ENCODE measurements around the gene VIM.

Gene VIM

DNA sequence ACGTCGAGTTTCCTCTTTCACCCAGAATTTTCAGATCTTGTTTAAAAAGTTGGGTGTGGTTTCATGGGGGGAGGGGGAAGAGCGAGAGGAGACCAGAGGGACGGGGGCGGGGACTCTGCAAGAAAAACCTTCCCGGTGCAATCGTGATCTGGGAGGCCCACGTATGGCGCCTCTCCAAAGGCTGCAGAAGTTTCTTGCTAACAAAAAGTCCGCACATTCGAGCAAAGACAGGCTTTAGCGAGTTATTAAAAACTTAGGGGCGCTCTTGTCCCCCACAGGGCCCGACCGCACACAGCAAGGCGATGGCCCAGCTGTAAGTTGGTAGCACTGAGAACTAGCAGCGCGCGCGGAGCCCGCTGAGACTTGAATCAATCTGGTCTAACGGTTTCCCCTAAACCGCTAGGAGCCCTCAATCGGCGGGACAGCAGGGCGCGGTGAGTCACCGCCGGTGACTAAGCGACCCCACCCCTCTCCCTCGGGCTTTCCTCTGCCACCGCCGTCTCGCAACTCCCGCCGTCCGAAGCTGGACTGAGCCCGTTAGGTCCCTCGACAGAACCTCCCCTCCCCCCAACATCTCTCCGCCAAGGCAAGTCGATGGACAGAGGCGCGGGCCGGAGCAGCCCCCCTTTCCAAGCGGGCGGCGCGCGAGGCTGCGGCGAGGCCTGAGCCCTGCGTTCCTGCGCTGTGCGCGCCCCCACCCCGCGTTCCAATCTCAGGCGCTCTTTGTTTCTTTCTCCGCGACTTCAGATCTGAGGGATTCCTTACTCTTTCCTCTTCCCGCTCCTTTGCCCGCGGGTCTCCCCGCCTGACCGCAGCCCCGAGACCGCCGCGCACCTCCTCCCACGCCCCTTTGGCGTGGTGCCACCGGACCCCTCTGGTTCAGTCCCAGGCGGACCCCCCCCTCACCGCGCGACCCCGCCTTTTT is at the start of gene VIM:
VIM (plus strand) TSS at position 151 of the 925 bp plus-strand sequence. CDS start 1,182 bp downstream, outside the sequence.
- DNase-seq: peak; percentile 95

DNA sequence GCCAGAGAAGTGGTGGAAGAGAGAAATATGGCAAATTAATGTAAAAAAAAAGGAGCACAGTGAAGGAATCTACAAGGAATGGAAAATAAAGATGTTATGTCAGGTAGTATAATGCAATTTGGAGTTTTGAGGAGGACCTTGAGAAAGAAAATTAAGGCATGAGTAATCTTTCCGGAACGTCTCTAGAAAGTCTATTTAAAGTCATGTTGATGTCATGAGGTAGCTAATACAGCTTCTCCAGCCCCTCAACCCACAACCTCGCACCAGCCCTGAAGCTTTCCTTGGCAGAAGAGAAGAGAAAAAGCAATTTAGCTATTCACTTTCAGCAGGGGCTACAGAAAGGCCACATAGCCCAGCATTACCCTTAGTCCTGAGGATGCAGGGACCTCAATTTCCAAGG is 49.0 kb upstream of the VIM start:
- DNase-seq: no peak

DNA sequence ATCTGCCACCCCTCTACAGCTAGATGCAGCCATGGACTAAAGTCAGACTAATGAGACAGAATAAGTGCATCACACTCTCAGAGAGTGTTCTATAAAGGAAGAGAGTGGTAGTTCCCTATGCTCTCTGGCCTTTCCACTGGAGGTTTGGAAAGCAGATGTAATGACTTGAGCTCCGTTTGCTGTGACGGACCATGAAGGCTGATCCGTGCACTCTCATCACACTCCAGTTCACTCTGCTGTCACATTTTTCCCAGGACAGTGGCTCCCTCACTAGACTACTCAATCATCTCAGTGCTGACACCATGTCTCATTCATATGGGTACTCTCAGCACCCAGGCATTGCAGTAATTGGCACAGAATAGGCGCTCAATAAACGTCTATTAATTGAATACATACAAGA is 46.9 kb upstream of the VIM start:
- DNase-seq: no peak

DNA sequence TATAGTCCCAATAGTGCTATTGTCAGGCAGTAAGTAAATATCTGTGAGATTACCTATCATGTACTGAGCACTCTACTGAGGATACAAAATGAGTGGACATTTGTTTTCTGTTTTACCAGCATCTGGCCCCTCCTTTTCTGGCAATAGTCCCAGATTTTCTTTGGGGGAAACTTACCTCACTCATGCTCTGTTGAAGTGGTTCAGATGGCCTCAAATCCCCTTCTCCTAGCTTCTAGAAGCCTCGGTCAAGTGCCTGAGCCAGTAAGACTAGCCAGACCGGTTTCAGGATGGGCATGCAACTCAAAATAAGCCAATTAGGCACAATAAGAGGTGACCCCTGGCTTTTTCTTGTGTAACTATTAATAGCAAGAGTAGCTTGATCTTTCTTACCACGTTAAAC is 46.3 kb upstream of the VIM start:
- DNase-seq: no peak

DNA sequence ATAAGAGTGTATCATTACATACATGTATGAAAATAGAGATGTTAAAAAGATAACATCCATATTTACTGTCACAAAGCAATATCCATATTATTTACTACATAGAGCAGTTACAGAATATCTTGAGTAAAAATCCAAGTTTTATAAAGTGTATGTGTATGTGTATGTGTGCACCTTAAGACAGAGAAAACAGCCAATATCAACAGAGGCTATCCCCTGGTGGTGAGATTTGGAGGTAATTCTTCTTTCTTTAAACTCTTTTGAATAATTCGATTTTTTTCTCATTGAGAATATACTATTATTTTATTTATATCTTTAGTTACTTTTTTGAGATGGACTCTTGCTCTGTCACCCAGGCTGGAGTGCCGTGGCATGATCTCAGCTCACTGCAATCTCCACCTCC is 44.9 kb upstream of the VIM start:
- DNase-seq: no peak

DNA sequence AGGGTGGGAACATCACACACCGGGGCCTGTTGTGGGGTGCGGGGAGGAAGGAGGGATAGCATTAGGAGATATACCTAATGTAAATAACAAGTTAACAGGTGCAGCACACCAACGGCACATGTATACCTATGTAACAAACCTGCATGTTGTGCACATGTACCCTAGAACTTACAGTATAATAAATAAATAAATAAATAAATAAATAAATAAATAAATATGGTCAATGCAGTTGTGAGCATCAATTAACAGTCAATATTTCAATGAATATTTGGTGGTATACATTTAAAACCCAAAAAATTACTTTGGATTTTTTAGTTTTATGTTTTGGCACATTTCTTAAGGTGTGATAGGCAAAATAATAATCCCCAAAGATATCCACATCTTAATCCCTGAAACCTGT is 42.2 kb upstream of the VIM start:
- DNase-seq: no peak

DNA sequence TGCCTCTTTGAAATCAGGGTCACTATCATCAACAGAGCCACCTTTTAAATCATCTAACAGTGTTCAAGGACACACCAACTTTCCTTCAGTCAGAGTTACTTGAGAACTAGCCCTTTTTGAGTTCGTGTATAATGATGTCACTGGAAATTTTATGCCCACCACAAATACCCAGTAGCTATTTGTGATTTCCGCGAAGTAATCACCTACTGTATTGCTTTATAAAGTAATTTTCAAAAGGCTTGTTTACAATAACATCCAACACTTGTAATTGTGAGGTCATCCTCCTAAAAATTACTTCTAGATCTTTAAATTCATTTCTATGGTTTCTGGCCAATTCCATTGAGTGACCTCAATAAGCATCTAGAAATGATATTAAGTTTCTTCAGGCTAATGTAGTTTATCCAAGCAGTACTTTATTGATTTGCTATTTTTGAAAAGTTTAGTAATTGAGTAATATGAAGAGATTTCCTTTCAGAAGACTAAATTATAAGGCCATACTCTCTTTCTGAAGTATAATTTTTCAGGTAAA is 39.3 kb upstream of the VIM start:
- no peak for DNase-seq

DNA sequence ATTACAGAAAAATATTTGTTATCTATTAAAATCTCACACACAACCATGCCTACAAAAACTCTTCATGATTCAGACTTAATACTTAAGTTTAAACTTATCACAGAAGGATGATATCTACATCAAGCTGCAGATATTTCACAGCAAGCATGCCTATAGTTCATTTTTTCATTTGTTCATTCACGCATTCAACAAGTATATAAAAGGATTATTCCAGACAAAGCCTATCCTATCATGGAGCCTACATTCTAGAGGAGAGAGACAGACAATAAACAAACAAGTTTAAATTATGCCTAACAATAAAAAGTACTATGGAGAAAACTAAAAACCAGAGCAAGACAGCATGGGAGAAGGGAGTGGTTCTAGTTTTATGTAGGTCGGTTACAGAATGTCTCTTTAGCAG is 37.4 kb upstream of the VIM start:
- no peak for DNase-seq

DNA sequence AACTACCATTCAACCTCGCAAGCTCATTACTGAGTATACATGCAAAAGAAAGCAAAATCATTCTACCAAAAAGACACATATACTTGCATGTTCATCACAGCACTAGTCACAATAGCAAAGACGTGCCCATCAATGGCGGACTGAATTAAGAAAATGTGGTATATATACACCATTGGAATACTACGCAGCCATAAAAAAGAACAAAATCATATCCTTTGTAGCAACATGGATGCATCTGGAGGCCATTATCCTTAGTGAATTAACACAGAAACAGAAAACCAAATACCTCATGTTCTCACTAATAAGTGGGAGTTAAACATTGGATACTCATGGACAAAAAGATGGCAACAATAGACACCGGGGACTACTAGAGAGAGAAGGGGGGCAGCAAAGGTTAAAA is 33.0 kb upstream of the VIM start:
- DNase-seq: no peak

DNA sequence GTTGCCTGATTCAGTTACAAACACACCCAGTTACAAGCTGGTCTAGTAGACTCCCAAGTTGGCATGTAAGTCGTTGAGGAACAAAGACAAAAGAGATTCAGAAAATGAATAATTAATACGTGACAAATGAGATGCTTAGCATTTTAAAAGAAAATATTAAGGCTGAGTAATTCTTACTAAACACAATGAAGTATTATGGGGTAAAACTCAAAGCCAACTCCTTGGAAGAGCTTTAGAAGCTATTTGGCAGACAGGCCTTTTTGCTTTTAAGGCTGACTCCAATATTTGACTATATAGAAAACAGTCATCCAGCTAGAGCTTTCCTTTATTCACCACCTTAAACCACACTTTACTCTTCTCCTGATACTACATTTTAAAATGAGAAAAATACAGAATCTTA is 32.0 kb upstream of the VIM start:
- DNase-seq: no peak

DNA sequence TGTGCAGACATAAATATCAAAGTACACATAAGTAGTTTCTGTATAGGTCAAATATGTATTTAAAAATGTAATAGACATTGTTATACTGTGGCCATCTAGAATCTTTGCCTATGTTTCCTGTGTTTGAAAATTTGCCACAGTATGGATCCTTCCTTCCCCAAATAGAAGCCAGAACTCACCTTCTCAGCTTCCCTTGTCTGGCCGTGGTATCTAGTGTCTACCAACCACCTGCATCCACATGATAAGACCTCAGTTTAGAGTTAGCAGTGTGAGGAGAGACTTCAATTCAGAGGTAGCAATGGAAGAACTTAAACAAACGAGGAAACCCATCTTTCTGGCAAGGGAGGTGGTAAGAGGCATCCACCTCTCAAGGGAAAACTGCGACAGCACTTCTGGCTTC is 31.5 kb upstream of the VIM start:
- no peak for DNase-seq

DNA sequence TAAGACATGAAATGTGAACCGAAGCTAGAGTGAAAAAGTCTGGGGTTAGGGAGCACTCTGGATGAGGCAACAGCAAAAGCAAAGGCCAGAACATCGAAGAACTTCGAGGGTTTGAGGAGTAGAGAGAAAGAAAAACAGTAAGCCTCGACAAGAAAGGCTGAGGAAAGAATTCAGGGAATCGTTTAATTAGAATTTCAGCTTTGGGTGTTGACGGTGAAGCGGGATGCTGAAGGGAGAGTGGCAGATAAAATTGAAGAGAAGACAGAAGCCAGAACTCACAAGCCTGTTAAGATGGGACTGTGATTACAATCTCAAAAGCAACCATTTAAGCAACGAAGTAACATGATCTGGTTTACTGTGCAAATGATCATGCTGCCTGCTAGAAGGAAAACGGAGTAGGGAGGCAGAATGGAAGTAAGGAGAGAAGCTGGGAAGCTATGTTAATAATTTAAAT is 28.7 kb upstream of the VIM start:
- no peak for DNase-seq

DNA sequence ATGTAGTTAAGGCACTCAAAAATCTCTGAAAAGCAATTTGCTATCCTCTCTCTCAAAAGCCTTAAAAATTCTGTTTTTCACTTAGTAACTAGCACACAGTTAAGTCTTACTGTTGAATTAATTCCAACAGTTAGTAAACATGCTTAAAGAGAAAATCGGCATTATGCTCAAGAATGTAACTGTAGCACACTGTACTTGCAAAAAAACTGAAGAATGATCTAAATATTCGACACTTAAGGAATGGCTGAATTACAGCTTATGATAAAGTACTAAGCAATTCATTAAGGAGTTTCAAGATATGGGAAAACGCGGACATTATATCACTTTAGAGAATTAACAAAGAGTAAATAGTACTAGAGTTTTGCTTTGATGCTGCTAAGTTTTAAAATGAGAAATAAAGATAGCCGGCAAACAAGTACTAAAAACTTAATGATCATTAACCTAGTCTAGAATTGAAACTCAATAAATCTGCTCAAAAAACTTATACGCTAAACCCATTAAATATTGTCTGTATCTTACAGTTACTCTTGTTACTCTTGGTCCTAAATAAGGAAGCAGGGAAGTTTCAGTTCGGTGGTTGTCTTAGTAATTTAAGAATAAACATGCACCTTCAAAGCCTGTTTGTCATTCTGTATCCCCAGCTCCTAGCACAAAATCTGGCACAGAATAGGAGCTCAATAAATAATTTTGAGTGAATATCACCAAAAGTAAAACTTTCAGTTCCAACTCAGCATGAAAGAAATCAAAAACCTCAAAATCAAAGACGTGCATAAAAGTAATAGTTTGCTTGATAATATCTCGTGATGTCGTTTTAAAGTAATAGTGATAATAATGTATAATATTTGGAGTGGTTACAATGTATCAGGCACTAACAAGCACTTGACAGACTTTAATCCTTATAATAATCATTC is 27.8 kb upstream of the VIM start:
- DNase-seq: peak; percentile 12

DNA sequence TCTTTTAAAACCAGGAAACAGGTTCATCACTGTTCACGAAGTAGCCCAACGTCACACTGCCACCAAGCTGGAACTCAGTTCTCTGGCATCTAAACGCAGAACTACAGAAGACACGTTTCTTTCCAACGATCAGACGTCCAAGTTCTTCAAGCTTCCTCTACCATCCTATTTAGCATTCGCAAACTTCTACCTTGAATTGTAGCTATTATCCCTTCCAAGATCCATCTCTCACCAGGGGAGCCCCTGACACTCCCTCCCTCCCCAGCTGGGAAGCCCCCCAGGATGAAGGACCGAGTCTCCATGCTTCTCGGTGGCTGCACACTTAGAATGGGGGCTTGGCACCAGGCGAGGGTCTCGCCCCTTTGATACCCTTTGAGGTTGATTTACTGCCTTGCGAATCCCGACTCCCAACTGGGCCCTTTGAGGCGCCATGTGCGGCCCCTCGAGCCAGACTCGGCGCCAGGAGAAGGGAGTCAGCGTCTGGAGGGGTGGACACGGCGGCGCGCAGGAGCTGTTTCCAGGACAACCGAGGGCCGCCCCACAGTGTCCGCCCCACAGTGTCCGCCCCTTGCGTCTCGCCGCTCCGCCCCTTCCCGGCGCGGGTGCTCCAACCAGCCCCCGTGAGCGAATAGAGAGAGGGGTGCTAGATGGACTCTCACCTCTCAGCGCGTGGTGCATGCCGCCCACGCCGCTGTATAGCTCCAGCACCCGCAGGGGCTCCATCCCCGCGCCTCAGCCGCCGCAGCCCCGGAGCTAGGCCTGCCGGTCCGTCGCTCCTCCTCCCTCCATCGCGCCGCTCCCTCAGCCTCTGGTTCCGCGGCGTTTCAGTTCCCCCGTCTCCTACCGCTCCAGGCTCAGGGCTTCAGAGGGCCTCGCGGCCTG is 26.9 kb upstream of the VIM start, which contains the start of gene TRDMT1:
TRDMT1 (minus strand) TSS at position 761 of the 882 bp plus-strand sequence; CDS start at position 723, 38 bp downstream.
- DNase-seq: peak; percentile 79

DNA sequence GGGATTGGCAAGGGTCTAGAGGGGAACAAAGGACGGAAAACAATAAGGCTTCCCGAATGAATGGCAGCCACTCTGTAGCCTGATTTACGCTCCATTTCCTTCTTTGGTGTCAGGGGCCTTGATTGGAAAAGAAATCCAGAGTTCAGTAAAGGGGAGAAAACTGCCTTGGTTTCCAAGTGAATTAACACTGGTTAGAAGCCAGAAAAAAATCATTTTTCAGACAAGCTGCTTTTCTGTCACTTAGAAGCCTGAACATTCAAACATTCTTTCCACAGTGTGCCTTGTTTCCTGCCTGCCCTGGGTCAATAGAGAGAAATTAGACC is 26.3 kb upstream of the VIM start:
- no peak for DNase-seq

DNA sequence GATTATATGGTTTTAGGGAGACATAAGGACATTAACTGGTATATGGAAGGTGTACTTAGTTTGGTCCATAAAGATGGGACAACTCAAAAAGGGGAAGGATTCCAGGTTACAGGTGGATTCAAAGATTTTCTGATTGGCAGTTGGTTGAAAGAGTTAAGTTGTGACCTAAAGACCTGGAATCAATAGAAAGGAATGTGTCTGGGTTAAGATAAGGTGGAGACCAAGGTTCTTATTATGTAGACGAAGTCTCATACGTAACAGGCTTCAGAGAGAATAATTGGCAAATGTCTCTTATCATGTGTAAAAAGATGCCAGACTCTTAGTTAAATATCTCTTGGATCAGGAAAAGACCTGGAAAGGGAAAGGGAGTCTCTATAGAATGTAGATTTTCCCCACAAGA is 25.5 kb upstream of the VIM start:
- no peak for DNase-seq

DNA sequence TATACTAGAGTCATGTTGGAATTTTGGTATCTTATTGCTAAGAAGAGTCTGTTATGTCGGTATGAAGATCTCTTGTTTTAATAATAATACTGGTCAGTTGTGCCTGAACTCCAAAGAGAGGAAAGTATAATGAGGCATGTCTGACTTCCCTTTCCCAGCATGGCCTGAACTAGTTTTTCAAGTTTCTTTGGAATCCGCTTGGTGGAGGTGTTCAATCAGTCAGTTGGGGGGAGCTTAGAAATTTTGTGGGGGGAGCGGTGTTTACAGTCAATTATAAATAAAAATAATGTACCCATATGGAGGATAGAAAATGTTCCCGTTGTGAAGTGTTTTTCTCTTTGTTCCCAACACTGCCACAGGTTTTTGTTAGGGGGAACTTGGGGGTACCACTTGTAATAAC is 25.0 kb upstream of the VIM start:
- no peak for DNase-seq

DNA sequence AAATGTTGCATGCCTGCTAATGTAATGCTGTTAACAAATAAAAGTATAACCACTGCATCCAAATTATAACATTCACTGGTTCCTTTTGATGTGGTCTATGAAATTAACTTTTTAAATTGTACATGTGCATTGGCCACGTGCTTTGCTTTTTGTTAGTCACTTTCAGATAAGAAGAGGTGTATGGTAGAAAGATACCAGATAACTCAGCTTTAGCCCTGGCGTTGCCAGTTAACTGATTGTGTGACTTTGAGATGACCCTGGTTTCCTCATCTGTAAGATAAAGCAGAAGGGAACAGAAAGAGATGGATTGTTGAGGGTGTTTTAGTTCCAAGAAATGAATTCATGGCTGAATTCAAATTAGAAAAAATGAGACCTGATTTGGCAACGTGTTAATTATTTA is 24.6 kb upstream of the VIM start:
- DNase-seq: no peak

DNA sequence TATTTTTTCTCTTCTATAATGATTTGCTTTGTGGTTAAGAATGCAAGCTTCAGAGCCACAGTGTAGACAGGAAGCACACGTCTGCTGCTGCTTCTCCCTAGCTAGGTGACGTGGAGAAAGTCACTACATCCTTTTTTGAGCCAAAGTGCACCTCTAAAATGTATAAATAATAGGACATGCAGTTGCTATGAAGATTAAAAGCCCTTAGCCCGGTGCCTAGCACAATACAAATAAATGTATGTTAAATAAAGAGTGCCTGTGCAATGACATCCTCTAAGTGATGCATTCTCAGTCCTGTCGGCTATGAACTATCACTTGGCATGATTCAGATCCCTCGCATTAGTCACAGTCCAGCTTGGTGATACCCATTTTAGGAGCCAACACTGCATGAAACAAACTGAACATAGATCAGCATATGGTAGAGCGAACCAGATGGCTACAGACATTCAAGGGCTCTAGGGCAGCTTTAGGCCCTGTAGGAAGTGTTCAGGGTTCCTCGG is 21.8 kb upstream of the VIM start:
- DNase-seq: peak; percentile 80

DNA sequence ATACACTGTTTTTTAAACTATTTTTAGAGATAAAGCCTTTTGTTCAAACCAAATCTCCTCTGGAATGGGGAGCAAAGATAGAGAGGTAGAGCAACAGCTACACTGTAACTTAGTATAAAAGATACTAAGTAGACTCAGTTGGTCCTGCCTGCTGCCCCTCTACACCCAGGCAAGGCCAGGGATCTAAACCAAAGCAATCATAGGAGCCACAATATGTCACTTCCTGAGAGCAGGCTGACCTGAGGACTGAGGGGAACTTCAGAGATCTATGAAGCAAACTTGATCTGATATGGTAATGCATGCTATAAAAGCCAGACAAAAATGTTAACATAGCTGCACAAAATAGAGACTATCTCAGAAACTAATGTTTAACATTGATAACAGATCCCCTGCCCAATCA is 19.6 kb upstream of the VIM start:
- no peak for DNase-seq

DNA sequence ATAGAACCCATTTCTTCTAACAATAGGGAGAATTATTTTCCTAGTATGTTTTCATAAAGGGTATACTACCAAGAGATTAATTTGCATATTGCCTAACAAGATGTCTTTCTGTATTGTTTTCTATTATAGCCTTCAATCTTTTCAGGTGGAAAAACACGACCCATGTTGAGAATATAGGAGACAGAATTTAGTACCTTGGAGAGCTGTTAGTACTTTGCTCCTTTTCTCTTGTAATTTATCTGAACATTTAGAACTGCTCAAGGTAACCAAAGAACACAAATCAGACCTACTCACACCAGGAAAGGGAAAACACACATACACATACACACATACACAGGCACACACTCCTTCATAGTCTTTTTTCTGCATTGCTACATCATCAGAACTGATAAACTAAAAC is 18.7 kb upstream of the VIM start:
- DNase-seq: no peak

DNA sequence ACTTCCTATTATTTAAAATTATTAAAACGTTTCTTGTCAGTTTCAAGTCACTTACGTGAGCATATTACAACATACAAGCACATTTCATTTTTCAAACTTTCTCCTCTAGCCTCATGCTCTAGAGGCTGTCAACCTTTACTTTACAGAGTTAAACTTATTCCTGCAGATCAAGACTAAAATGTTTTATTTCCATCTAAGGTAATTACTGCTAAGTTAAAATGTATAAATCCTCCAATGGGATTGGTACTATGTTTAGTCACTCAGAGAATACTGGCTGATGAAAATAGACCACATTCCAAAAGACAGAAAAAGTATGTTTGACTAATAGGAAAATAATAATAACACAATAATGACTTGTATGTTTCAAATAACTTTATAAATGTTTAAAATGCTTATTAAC is 18.2 kb upstream of the VIM start:
- no peak for DNase-seq

All from activated CD4-positive, alpha-beta T cell treated with anti-CD3 and anti-CD28 coated beads, Interleukin-10, Interleukin-2, amounts not matched to agents 100 ng/mL and 50 ng/mL, durations not matched to agents 16 hours and 8 hours (primary cell).